Activated CD8-positive, alpha-beta T cell treated with anti-CD3 and anti-CD28 coated beads for 36 hours (primary cell): Measurements from ENCODE around the gene KSR2. TPM values are rescaled to one million over a fixed set of nuclear protein-coding genes. Genes with fewer than 3 reads are reported as not detected.
"Not testable (repeated sequence)": the region's sequence is repeated elsewhere in the genome, so short reads cannot be mapped to it uniquely, and the experiment has no call there.

Experiments used
- ATAC-seq: fragments of 200-7000 bp; cut with Tn5 transposase; one replicate; pipeline ENCODE4 v1.10.0; 2021; ENCODE audit warnings: mild to moderate bottlenecking, moderate library complexity
- CTCF ChIA-PET: fragments of 350-600 bp; sonication (Branson Sonifier 250); formaldehyde crosslinking; loops from one replicate; lab custom pipeline; 2021; ENCODE audit warnings: antibody characterized with exemption; lab: Charles Lee
- POLR2A ChIA-PET: fragments of 350-600 bp; sonication (Branson Sonifier 250); formaldehyde crosslinking; loops from one replicate; lab custom pipeline; 2021; ENCODE audit warnings: antibody characterized with exemption; lab: Charles Lee
- DNase-seq: peaks from one replicate; pipeline ENCODE4 v3.0.0-alpha.2; 2020
- H3K27ac Mint-ChIP-seq: one replicate; pipeline ENCODE4 v1.8.0; 2021; ENCODE audit warnings: mild to moderate bottlenecking, mixed read lengths
- H3K27me3 Mint-ChIP-seq: one replicate; pipeline ENCODE4 v1.8.0; 2021; ENCODE audit warnings: mixed read lengths
- H3K36me3 Mint-ChIP-seq: one replicate; pipeline ENCODE4 v1.8.0; 2021; ENCODE audit warnings: low read depth, mixed read lengths
- H3K4me1 Mint-ChIP-seq: one replicate; pipeline ENCODE4 v1.8.0; 2021; ENCODE audit warnings: low read depth, mixed read lengths
- H3K4me3 Mint-ChIP-seq: one replicate; pipeline ENCODE4 v1.8.0; 2021; ENCODE audit warnings: mild to moderate bottlenecking, moderate library complexity, mixed read lengths
- H3K9me3 Mint-ChIP-seq: one replicate; pipeline ENCODE4 v1.8.0; 2021; ENCODE audit warnings: mixed read lengths
- CTCF ChIP-seq: fragments of 200-600 bp; IDR thresholded peaks from one replicate; pipeline ENCODE4 v1.8.0; 2022; ENCODE audit warnings: antibody characterized with exemption, mild to moderate bottlenecking
- intact Hi-C: fragments of 100-400 bp; cut with micrococcal nuclease; formaldehyde crosslinking; loops from one replicate; pipeline ENCODE4 v1.10.0; 2022
- total RNA-seq, 2 experiments: library from RNA; stranded (reverse); gene quantifications; one replicate each; pipeline ENCODE4 v1.2.3, GENCODE V29; 2021

Gene KSR2
- total RNA-seq, 2 experiments from 2014 or later, result 0.02 TPM; not detected in 1

GRCh38 chr12:117732761-117733548, 235.8 kb downstream of the KSR2 start:
- ATAC-seq (no peak), DNase-seq (no peak)
- Mint-ChIP-seq H3K27ac (no peak overlapping the region), H3K9me3 (peaks cover 2% of the 10 kb centered on the region), H3K36me3 (no peaks in the 10 kb centered on the region), H3K4me3 (no peak overlapping the region), H3K4me1 (no peaks in the 10 kb centered on the region), H3K27me3 (no peaks in the 10 kb centered on the region)
- no peak for TF ChIP-seq CTCF
- POLR2A ChIA-PET, result no interaction called here
- CTCF ChIA-PET, result no interaction called here
- intact Hi-C loops, result no loop called here

GRCh38 chr12:117731131-117731530, 237.7 kb downstream of the KSR2 start:
- H3K27ac Mint-ChIP-seq, CTCF ChIA-PET, H3K4me3 Mint-ChIP-seq, H3K36me3 Mint-ChIP-seq, H3K27me3 Mint-ChIP-seq, intact Hi-C loops, H3K4me1 Mint-ChIP-seq, ATAC-seq, POLR2A ChIA-PET, H3K9me3 Mint-ChIP-seq, DNase-seq: not testable (repeated sequence)

- DNase-seq (no peak), ATAC-seq (no peak)
- ChIA-PET CTCF (interaction anchor here (0.8 kb wide), 1 partner anchor 109 kb away, joined by 3 read pairs; no protein-coding TSS in a partner anchor), POLR2A (no interaction called here)
- no peaks in the 10 kb centered on the region for H3K4me1 Mint-ChIP-seq
- H3K9me3 Mint-ChIP-seq, result peaks cover 2% of the 10 kb centered on the region
- H3K36me3 Mint-ChIP-seq, result no peaks in the 10 kb centered on the region
- intact Hi-C loops, result no loop called here
- H3K4me3 Mint-ChIP-seq, result no peak overlapping the region
- no peak for TF ChIP-seq CTCF
- H3K27me3 Mint-ChIP-seq, result peaks cover 5% of the 10 kb centered on the region
- no peak overlapping the region for H3K27ac Mint-ChIP-seq
Observed at GRCh38 chr12:117727301-117727700, 241.5 kb downstream of the KSR2 start.

GRCh38 chr12:117724543-117724942, 244.2 kb downstream of the KSR2 start:
- Mint-ChIP-seq H3K4me3 (no peak overlapping the region), H3K27ac (no peak overlapping the region), H3K27me3 (peaks cover 5% of the 10 kb centered on the region), H3K4me1 (no peaks in the 10 kb centered on the region), H3K36me3 (no peaks in the 10 kb centered on the region), H3K9me3 (no peaks in the 10 kb centered on the region)
- intact Hi-C loops, result no loop called here
- ChIA-PET POLR2A (no interaction called here), CTCF (no interaction called here)
- ATAC-seq, result no peak
- no peak for DNase-seq
- TF ChIP-seq CTCF, result no peak

- Mint-ChIP-seq H3K27me3 (peaks cover 1% of the 10 kb centered on the region), H3K27ac (no peak overlapping the region), H3K36me3 (no peaks in the 10 kb centered on the region), H3K9me3 (no peaks in the 10 kb centered on the region), H3K4me3 (no peak overlapping the region), H3K4me1 (no peaks in the 10 kb centered on the region)
- ChIA-PET POLR2A (no interaction called here), CTCF (no interaction called here)
- TF ChIP-seq CTCF, result no peak
- DNase-seq (no peak), ATAC-seq (no peak)
- intact Hi-C loops, result no loop called here
Observed at GRCh38 chr12:117718559-117718958, 250.2 kb downstream of the KSR2 start.
